ENCODE results near the gene VPS13D. TPM values are rescaled to one million over a fixed set of nuclear protein-coding genes. Genes with fewer than 3 reads are reported as not detected.

VPS13D gene
- total and polyA plus RNA-seq, 9 donors, result 19.8 to 59.3 (median 41.8) TPM

DNA sequence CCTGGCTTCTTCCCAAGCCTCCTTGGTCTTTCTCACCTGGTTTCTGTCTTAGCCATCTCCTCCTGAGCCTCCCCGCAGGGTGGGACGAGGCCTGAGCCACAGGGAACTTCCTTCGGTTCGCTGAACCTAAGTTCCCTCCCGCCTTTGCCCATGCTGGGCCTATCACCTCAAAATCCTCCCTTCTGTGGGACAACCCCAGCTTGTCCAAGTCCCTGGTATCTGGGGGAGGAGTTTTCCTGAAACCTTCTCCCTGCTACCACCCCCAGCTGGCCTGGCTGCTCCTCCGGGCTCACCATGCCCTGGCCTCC lies 27.7 kb upstream of the VPS13D start:
- TF ChIP-seq POLR2A (IDR thresholded peaks at IDR 0.05), result no peak
- no peak for TF ChIP-seq EP300 (IDR thresholded peaks at IDR 0.05)
- TF ChIP-seq CTCF (IDR thresholded peaks at IDR 0.05), result no peak
- no peak for DNase-seq
- H3K4me3 ChIP-seq, result no peak overlapping the region
- no peaks in the 10 kb centered on the region for H3K36me3 ChIP-seq
- intact Hi-C loops (cut with DNase I), result loop anchor here in 2 of 4 donors (10.0 kb wide), 2 partner anchors 357 to 367 kb away; partner anchors contain the start of gene NPPA (in 1 of the 2)
- no peak overlapping the region for H3K27ac ChIP-seq
- no peaks in the 10 kb centered on the region for H3K4me1 ChIP-seq (ENCODE audit: insufficient read depth)
- H3K9me3 ChIP-seq, result no peaks in the 10 kb centered on the region
- 87 to 88% (median 88%) methylated on average over 6 of the region's 6 CpGs for WGBS, 3 donors
- no peaks in the 10 kb centered on the region for H3K27me3 ChIP-seq

DNA sequence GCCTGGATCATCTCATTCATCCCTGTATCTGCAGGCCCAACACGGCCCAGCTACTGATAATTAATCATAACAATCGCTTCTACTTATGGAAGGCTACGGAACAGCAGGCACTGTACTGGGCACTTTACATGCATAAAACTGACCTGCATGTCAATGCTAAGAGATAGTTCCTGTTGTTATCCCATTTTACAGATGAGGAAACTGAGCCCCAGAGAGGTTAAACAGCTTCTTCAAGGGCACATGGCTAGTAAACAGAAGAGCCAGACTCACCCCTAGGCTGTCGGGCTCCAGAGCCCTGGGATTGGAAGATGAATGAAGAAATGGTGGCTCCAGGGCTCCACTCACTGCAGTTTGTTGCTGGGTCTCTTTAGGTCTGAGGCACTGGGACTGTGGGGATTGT lies 27.3 kb upstream of the VPS13D start:
- no peak for TF ChIP-seq POLR2A (IDR thresholded peaks at IDR 0.05)
- no peak for TF ChIP-seq EP300 (IDR thresholded peaks at IDR 0.05)
- TF ChIP-seq CTCF (IDR thresholded peaks at IDR 0.05), result no peak
- Histone ChIP-seq H3K27me3 (no peaks in the 10 kb centered on the region), H3K9me3 (no peaks in the 10 kb centered on the region), H3K36me3 (no peaks in the 10 kb centered on the region), H3K27ac (no peak overlapping the region), H3K4me1 (ENCODE audit: insufficient read depth) (no peaks in the 10 kb centered on the region), H3K4me3 (no peak overlapping the region)
- 79 to 86% (median 82%) methylated on average over 4 of the region's 4 CpGs for WGBS, 3 donors
- no peak for DNase-seq
- intact Hi-C loops (cut with DNase I), result loop anchor here in 2 of 4 donors (10.0 kb wide), 2 partner anchors 358 to 368 kb away; partner anchors contain the start of gene NPPA (in 1 of the 2)

GRCh38 chr1:12203216-12204007 lies 26.4 kb upstream of the VPS13D start:
- Histone ChIP-seq H3K27me3 (no peaks in the 10 kb centered on the region), H3K4me3 (no peak overlapping the region), H3K36me3 (no peaks in the 10 kb centered on the region), H3K4me1 (ENCODE audit: insufficient read depth) (no peaks in the 10 kb centered on the region), H3K27ac (no peak overlapping the region), H3K9me3 (no peaks in the 10 kb centered on the region)
- TF ChIP-seq CTCF (IDR thresholded peaks at IDR 0.05) (no peak), EP300 (IDR thresholded peaks at IDR 0.05) (no peak), POLR2A (IDR thresholded peaks at IDR 0.05) (no peak)
- WGBS, 3 donors, result 92 to 94% (median 92%) methylated on average over 20 of the region's 20 CpGs
- intact Hi-C loops (cut with DNase I), result loop anchor here in 2 of 4 donors (10.0 kb wide), 2 partner anchors 359 to 369 kb away; partner anchors contain the start of gene NPPA (in 1 of the 2)
- no peak for DNase-seq

GRCh38 chr1:12204140-12204539 lies 25.7 kb upstream of the VPS13D start:
- H3K4me1 ChIP-seq (ENCODE audit: insufficient read depth), result peaks cover 2% of the 10 kb centered on the region
- no peaks in the 10 kb centered on the region for H3K36me3 ChIP-seq
- 88 to 90% (median 89%) methylated on average over 7 of the region's 7 CpGs for WGBS, 3 donors
- no peaks in the 10 kb centered on the region for H3K9me3 ChIP-seq
- no peaks in the 10 kb centered on the region for H3K27me3 ChIP-seq
- TF ChIP-seq CTCF (IDR thresholded peaks at IDR 0.05) (no peak), POLR2A (IDR thresholded peaks at IDR 0.05) (no peak), EP300 (IDR thresholded peaks at IDR 0.05) (no peak)
- intact Hi-C loops (cut with DNase I), result loop anchor here in 2 of 4 donors (10.0 kb wide), 2 partner anchors 359 to 369 kb away; partner anchors contain the start of gene NPPA (in 1 of the 2)
- H3K4me3 ChIP-seq, result no peak overlapping the region
- DNase-seq, result no peak
- H3K27ac ChIP-seq, result no peak overlapping the region

Data from ovary (tissue), 9 donors.